Osteoblast (primary cell): ENCODE results near the gene MAPK8IP3. TPM values are rescaled to one million over a fixed set of nuclear protein-coding genes. Genes with fewer than 3 reads are reported as not detected.
A peak's percentile ranks its signal among the peaks of the same experiment; 100 is the strongest.

Experiments used
- DNase-seq: peaks from one replicate; pipeline ENCODE4 v3.0.0; 2011; ENCODE audit warnings: low spot score, mixed read lengths; ENCODE audit not compliant: insufficient read length; ENCODE audit errors: missing footprints
- H2AFZ ChIP-seq: 2 replicates; pipeline ENCODE4 v1.6.0; 2011; ENCODE audit warnings: mild to moderate bottlenecking, low read length
- H3K27ac ChIP-seq: 2 replicates; pipeline ENCODE4 v1.5.1; 2011; ENCODE audit warnings: mild to moderate bottlenecking, low read depth, low read length, moderate library complexity
- H3K27me3 ChIP-seq: 2 replicates; pipeline ENCODE4 v1.6.0; 2012; ENCODE audit warnings: mild to moderate bottlenecking, control low read depth, inconsistent platforms, low read length, moderate library complexity; ENCODE audit not compliant: insufficient read depth
- H3K36me3 ChIP-seq: 2 replicates; pipeline ENCODE4 v1.5.1; 2011; ENCODE audit warnings: mild to moderate bottlenecking, low read length, control low read depth, moderate library complexity; ENCODE audit not compliant: insufficient read depth
- H3K4me1 ChIP-seq: 2 replicates; pipeline ENCODE4 v1.5.1; 2011; ENCODE audit warnings: mild to moderate bottlenecking, low read length, control low read depth, moderate library complexity; ENCODE audit not compliant: insufficient read depth
- H3K4me2 ChIP-seq: 2 replicates; pipeline ENCODE4 v1.6.0; 2011; ENCODE audit warnings: mild to moderate bottlenecking, low read length; ENCODE audit not compliant: insufficient read depth
- H3K4me3 ChIP-seq: fragments of 200-600 bp; sonication (generic); 3 replicates; pipeline ENCODE4 v1.5.1; 2012; ENCODE audit warnings: mild to moderate bottlenecking, low read length, inconsistent platforms; ENCODE audit not compliant: insufficient read depth
- H3K79me2 ChIP-seq: 2 replicates; pipeline ENCODE4 v1.6.0; 2012; ENCODE audit warnings: mild to moderate bottlenecking, low read length, control low read depth, inconsistent platforms; ENCODE audit not compliant: insufficient read depth
- H3K9me3 ChIP-seq: 2 replicates; pipeline ENCODE4 v1.5.1; 2011; ENCODE audit warnings: low read depth, low read length, control low read depth
- H4K20me1 ChIP-seq: 2 replicates; pipeline ENCODE4 v1.6.0; 2012; ENCODE audit warnings: mild to moderate bottlenecking, low read length, control low read depth; ENCODE audit not compliant: insufficient read depth
- CTCF ChIP-seq: IDR thresholded peaks from 2 replicates; pipeline ENCODE4 v1.5.1; 2011; ENCODE audit warnings: mild to moderate bottlenecking, low read depth, low read length, moderate library complexity; ENCODE audit errors: extremely low read depth
- total RNA-seq: library from RNA; depleted of rRNA; stranded (reverse); fragments of >200 nt; gene quantifications from 2 replicates; pipeline ENCODE4 v1.2.3, GENCODE V29; 2012

MAPK8IP3 gene
- total RNA-seq, 1 donor: 64.1 TPM

GRCh38 chr16:1771864-1772361 is 65.9 kb downstream of the MAPK8IP3 start:
- no peak for TF ChIP-seq CTCF
- Histone ChIP-seq H3K9me3 (no peaks in the 10 kb centered on the region), H3K27ac (peak overlapping the region; percentile 58), H2AFZ (no peak overlapping the region), H3K27me3 (no peaks in the 10 kb centered on the region), H3K79me2 (peaks cover 43% of the 10 kb centered on the region), H3K4me1 (peaks cover 27% of the 10 kb centered on the region), H3K4me2 (peak overlapping the region; percentile 97), H3K4me3 (peak overlapping the region; percentile 88), H3K36me3 (peaks cover 24% of the 10 kb centered on the region), H4K20me1 (peaks cover 31% of the 10 kb centered on the region)
- DNase-seq: no peak

GRCh38 chr16:1772362-1772907 is 66.4 kb downstream of the MAPK8IP3 start, which contains the start of gene EME2:
Gene EME2 (plus strand): TSS chr16:1772810. CDS start chr16:1773228, 418 bp downstream.
- H3K36me3 ChIP-seq: peaks cover 27% of the 10 kb centered on the region
- H3K4me1 ChIP-seq: peaks cover 27% of the 10 kb centered on the region
- H3K4me3 ChIP-seq: peak within 1 kb of the TSS; percentile 88
- H3K27me3 ChIP-seq: no peaks in the 10 kb centered on the region
- H4K20me1 ChIP-seq: peaks cover 36% of the 10 kb centered on the region
- peak within 1 kb of the TSS; percentile 65 for H3K27ac ChIP-seq
- H3K79me2 ChIP-seq: peaks cover 43% of the 10 kb centered on the region
- H3K4me2 ChIP-seq: peak within 1 kb of the TSS; percentile 97
- peak within 1 kb of the TSS; percentile 47 for H2AFZ ChIP-seq
- DNase-seq: no peak
- H3K9me3 ChIP-seq: no peaks in the 10 kb centered on the region
- no peak for TF ChIP-seq CTCF

GRCh38 chr16:1772908-1773702 is 67.1 kb downstream of the MAPK8IP3 start, which contains the start of gene MRPS34:
Gene MRPS34 (minus strand): TSS chr16:1773134. CDS start chr16:1773119, 15 bp downstream.
- peak; percentile 99 for DNase-seq
- H3K27ac ChIP-seq: peak within 1 kb of the TSS; percentile 65
- H3K4me3 ChIP-seq: peak within 1 kb of the TSS; percentile 88
- no peaks in the 10 kb centered on the region for H3K9me3 ChIP-seq
- H3K79me2 ChIP-seq: peaks cover 43% of the 10 kb centered on the region
- H3K27me3 ChIP-seq: no peaks in the 10 kb centered on the region
- TF ChIP-seq CTCF: peak; percentile 57
- H4K20me1 ChIP-seq: peaks cover 36% of the 10 kb centered on the region
- peaks cover 27% of the 10 kb centered on the region for H3K4me1 ChIP-seq
- H2AFZ ChIP-seq: peak within 1 kb of the TSS; percentile 47
- peak within 1 kb of the TSS; percentile 97 for H3K4me2 ChIP-seq
- peaks cover 30% of the 10 kb centered on the region for H3K36me3 ChIP-seq
